HepG2 (cell line): ENCODE data around the gene DUS1L. TPM values are rescaled to one million over a fixed set of nuclear protein-coding genes. Genes with fewer than 3 reads are reported as not detected.

ENCODE experiments used
- GPN1 ChIP-seq: sonication (generic); formaldehyde crosslinking; IDR thresholded peaks from 2 replicates; pipeline ENCODE4 v1.5.1; 2020; ENCODE audit warnings: missing genetic modification reagents, borderline replicate concordance
- HINFP ChIP-seq: sonication (generic); formaldehyde crosslinking; IDR thresholded peaks from 2 replicates; pipeline ENCODE4 v1.4.0; 2020; ENCODE audit warnings: low read depth, mild to moderate bottlenecking, missing genetic modification reagents
- MXD3 ChIP-seq: IDR thresholded peaks from 2 replicates; pipeline ENCODE4 v1.6.1; 2016; ENCODE audit warnings: mild to moderate bottlenecking, missing biosample characterization, missing genetic modification reagents
- SMAD1 ChIP-seq: sonication (generic); formaldehyde crosslinking; IDR thresholded peaks from 2 replicates; pipeline ENCODE4 v1.4.0; 2020; ENCODE audit warnings: missing genetic modification reagents, low read depth, mild to moderate bottlenecking, borderline replicate concordance
- SP2 ChIP-seq: sonication (generic); formaldehyde crosslinking; IDR thresholded peaks from 2 replicates; pipeline ENCODE4 v1.5.1; 2020; ENCODE audit warnings: mild to moderate bottlenecking, missing genetic modification reagents
- SP4 ChIP-seq: sonication (generic); formaldehyde crosslinking; IDR thresholded peaks from 2 replicates; pipeline ENCODE4 v1.8.1; 2023; ENCODE audit warnings: mild to moderate bottlenecking, missing genetic modification reagents
- STAT5B ChIP-seq: sonication (generic); formaldehyde crosslinking; IDR thresholded peaks from 2 replicates; pipeline ENCODE4 v1.4.0; 2020; ENCODE audit warnings: missing genetic modification reagents
- TGIF2 ChIP-seq: IDR thresholded peaks from 2 replicates; pipeline ENCODE4 v1.6.1; 2016; ENCODE audit warnings: control low read depth, missing compliant biosample characterization
- THAP8 ChIP-seq: sonication (generic); formaldehyde crosslinking; IDR thresholded peaks from 2 replicates; pipeline ENCODE4 v1.5.1; 2020; ENCODE audit warnings: missing genetic modification reagents, mild to moderate bottlenecking, borderline replicate concordance
- ZFP90 ChIP-seq: sonication (generic); formaldehyde crosslinking; IDR thresholded peaks from 2 replicates; pipeline ENCODE4 v1.8.0; 2022; ENCODE audit warnings: missing genetic modification reagents, mild to moderate bottlenecking, inconsistent platforms, borderline replicate concordance
- ZNF180 ChIP-seq: sonication (generic); formaldehyde crosslinking; IDR thresholded peaks from 2 replicates; pipeline ENCODE4 v1.4.0; 2020; ENCODE audit warnings: low read depth, missing genetic modification reagents, borderline replicate concordance
- ZNF207 ChIP-seq: fragments of 450-650 bp; IDR thresholded peaks from 2 replicates; pipeline ENCODE4 v1.6.1; 2016; ENCODE audit warnings: antibody characterized with exemption, borderline replicate concordance
- ZNF383 ChIP-seq: sonication (generic); formaldehyde crosslinking; IDR thresholded peaks from 2 replicates; pipeline ENCODE4 v1.4.0; 2020; ENCODE audit warnings: missing genetic modification reagents, mild to moderate bottlenecking, borderline replicate concordance
- ZNF709 ChIP-seq: sonication (generic); formaldehyde crosslinking; IDR thresholded peaks from 2 replicates; pipeline ENCODE4 v1.5.0; 2020; ENCODE audit warnings: mild to moderate bottlenecking, missing genetic modification reagents
- ZSCAN12 ChIP-seq: sonication (generic); formaldehyde crosslinking; IDR thresholded peaks from 2 replicates; pipeline ENCODE4 v1.9.0; 2021; ENCODE audit warnings: mild to moderate bottlenecking, missing genetic modification reagents
- polyA plus RNA-seq, 8 experiments: library from polyadenylated mRNA; depleted of rRNA in 3 of 8; stranded (reverse) in 7 of 8; unstranded in 1 of 8; fragments of >200 nt; fragmentation: Illumina TruSeq in 4 of 8; extraction: Trizol in 4 of 8; gene quantifications; 2 replicates each; pipeline versions ENCODE4 v1.2.1 to v1.2.3, GENCODE V29; 2011 to 2016; ENCODE audit warnings: low read depth in 4 of 8, missing spikeins in 1 of 8, mixed read lengths in 1 of 8; ENCODE audit not compliant: insufficient read depth in 1 of 8
- total RNA-seq, 5 experiments: library from RNA; depleted of rRNA; stranded (reverse); fragments of >200 nt; fragmentation: Illumina TruSeq; extraction: Trizol; gene quantifications; 2 replicates each; pipeline ENCODE4 v1.2.3, GENCODE V29; 2016; ENCODE audit warnings: low read depth in 1 of 5
- TF ChIP-seq, protein P1 (sequence below): sonication (generic); formaldehyde crosslinking; IDR thresholded peaks from 2 replicates; pipeline ENCODE4 v1.8.1; 2023; ENCODE audit warnings: mild to moderate bottlenecking, missing genetic modification reagents, borderline replicate concordance
- TF ChIP-seq, protein P2 (sequence below): sonication (generic); formaldehyde crosslinking; IDR thresholded peaks from 2 replicates; pipeline ENCODE4 v1.4.0; 2020; ENCODE audit warnings: missing genetic modification reagents
- TF ChIP-seq, protein P3 (sequence below): sonication (generic); formaldehyde crosslinking; IDR thresholded peaks from 2 replicates; pipeline ENCODE4 v1.5.0; 2020; ENCODE audit warnings: mild to moderate bottlenecking, missing genetic modification reagents, moderate library complexity

DUS1L gene
- total and polyA plus RNA-seq, 2 of the 13 experiments (the other 11 are each of a cell fraction or from before 2014, with no cell fraction given): 81.0 to 109 TPM

GRCh38 chr17:82101767-82102679 is 36.4 kb upstream of the DUS1L start (continued):
- TF ChIP-seq MXD3 (CRISPR knock-in tag) (0 out of 2 replicates have a peak, but pooled peaks have one; percentile 70), SP2 (CRISPR knock-in tag) (peak; percentile 44), SP4 (CRISPR knock-in tag) (peak; percentile 72), TGIF2 (peak; percentile 94), ZNF180 (CRISPR knock-in tag) (no peak), ZNF383 (CRISPR knock-in tag) (no peak), ZFP90 (CRISPR knock-in tag) (no peak; the same call in 1 of the 2 replicates), ZSCAN12 (CRISPR knock-in tag) (no peak), GPN1 (CRISPR knock-in tag) (no peak), STAT5B (CRISPR knock-in tag) (peak; percentile 62; the same call in 1 of the 2 replicates), SMAD1 (CRISPR knock-in tag) (peak; percentile 67; the same call in 1 of the 2 replicates), HINFP (CRISPR knock-in tag) (peak; percentile 79; the same call in 1 of the 2 replicates), THAP8 (CRISPR knock-in tag) (0 out of 2 replicates have a peak, but pooled peaks have one; percentile 86), ZNF207 (no peak), ZNF709 (0 out of 2 replicates have a peak, but pooled peaks have one; percentile 8)
- TF ChIP-seq, protein P1, sequence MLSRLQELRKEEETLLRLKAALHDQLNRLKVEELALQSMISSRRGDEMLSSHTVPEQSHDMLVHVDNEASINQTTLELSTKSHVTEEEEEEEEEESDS (CRISPR knock-in tag): peak; percentile 74; the same call in 1 of the 2 replicates
- TF ChIP-seq, protein P2, sequence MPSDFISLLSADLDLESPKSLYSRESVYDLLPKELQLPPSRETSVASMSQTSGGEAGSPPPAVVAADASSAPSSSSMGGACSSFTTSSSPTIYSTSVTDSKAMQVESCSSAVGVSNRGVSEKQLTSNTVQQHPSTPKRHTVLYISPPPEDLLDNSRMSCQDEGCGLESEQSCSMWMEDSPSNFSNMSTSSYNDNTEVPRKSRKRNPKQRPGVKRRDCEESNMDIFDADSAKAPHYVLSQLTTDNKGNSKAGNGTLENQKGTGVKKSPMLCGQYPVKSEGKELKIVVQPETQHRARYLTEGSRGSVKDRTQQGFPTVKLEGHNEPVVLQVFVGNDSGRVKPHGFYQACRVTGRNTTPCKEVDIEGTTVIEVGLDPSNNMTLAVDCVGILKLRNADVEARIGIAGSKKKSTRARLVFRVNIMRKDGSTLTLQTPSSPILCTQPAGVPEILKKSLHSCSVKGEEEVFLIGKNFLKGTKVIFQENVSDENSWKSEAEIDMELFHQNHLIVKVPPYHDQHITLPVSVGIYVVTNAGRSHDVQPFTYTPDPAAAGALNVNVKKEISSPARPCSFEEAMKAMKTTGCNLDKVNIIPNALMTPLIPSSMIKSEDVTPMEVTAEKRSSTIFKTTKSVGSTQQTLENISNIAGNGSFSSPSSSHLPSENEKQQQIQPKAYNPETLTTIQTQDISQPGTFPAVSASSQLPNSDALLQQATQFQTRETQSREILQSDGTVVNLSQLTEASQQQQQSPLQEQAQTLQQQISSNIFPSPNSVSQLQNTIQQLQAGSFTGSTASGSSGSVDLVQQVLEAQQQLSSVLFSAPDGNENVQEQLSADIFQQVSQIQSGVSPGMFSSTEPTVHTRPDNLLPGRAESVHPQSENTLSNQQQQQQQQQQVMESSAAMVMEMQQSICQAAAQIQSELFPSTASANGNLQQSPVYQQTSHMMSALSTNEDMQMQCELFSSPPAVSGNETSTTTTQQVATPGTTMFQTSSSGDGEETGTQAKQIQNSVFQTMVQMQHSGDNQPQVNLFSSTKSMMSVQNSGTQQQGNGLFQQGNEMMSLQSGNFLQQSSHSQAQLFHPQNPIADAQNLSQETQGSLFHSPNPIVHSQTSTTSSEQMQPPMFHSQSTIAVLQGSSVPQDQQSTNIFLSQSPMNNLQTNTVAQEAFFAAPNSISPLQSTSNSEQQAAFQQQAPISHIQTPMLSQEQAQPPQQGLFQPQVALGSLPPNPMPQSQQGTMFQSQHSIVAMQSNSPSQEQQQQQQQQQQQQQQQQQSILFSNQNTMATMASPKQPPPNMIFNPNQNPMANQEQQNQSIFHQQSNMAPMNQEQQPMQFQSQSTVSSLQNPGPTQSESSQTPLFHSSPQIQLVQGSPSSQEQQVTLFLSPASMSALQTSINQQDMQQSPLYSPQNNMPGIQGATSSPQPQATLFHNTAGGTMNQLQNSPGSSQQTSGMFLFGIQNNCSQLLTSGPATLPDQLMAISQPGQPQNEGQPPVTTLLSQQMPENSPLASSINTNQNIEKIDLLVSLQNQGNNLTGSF (CRISPR knock-in tag): no peak; the same call in 1 of the 2 replicates
- TF ChIP-seq, protein P3, sequence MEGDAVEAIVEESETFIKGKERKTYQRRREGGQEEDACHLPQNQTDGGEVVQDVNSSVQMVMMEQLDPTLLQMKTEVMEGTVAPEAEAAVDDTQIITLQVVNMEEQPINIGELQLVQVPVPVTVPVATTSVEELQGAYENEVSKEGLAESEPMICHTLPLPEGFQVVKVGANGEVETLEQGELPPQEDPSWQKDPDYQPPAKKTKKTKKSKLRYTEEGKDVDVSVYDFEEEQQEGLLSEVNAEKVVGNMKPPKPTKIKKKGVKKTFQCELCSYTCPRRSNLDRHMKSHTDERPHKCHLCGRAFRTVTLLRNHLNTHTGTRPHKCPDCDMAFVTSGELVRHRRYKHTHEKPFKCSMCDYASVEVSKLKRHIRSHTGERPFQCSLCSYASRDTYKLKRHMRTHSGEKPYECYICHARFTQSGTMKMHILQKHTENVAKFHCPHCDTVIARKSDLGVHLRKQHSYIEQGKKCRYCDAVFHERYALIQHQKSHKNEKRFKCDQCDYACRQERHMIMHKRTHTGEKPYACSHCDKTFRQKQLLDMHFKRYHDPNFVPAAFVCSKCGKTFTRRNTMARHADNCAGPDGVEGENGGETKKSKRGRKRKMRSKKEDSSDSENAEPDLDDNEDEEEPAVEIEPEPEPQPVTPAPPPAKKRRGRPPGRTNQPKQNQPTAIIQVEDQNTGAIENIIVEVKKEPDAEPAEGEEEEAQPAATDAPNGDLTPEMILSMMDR (CRISPR knock-in tag): peak; percentile 51
